Measurements from ENCODE around the gene NHERF2.

Gene NHERF2

GRCh38 chr16:2061526-2061925 lies 34.8 kb downstream of the NHERF2 start:
- no peak for TF ChIP-seq CTCF (IDR thresholded peaks at IDR 0.05; ENCODE audit: low read depth, low read length, missing control alignments)
- no peak for DNase-seq

GRCh38 chr16:2062801-2063200 lies 36.1 kb downstream of the NHERF2 start:
- no peaks in the 10 kb centered on the region for H3K27me3 ChIP-seq (replicated peaks)
- DNase-seq = no peak
- H3K27ac ChIP-seq = no peak overlapping the region
- in situ Hi-C loops (cut with HindIII; ENCODE audit: low pct_ligation_motif_present, low sequenced_read_pairs) = no loop called here
- H3K36me3 ChIP-seq (replicated peaks) = peaks cover 52% of the 10 kb centered on the region
- no peak for TF ChIP-seq CTCF (IDR thresholded peaks at IDR 0.05; ENCODE audit: low read depth, low read length, missing control alignments)
- H3K4me3 ChIP-seq (ENCODE audit: low read depth, low read length) = no peak overlapping the region

More at GRCh38 chr16:2061526-2061925, 34.8 kb downstream of the NHERF2 start:
- in situ Hi-C loops (cut with HindIII; ENCODE audit: low pct_ligation_motif_present, low sequenced_read_pairs) = no loop called here
- Histone ChIP-seq H3K36me3 (replicated peaks) (peaks cover 55% of the 10 kb centered on the region), H3K27me3 (replicated peaks) (no peaks in the 10 kb centered on the region), H3K4me3 (ENCODE audit: low read depth, low read length) (no peak overlapping the region), H3K27ac (no peak overlapping the region)

GRCh38 chr16:2063861-2064260 lies 37.2 kb downstream of the NHERF2 start:
- no peak for DNase-seq
- no peak for TF ChIP-seq CTCF (IDR thresholded peaks at IDR 0.05; ENCODE audit: low read depth, low read length, missing control alignments)
- in situ Hi-C loops (cut with HindIII; ENCODE audit: low pct_ligation_motif_present, low sequenced_read_pairs) = no loop called here
- Histone ChIP-seq H3K27me3 (replicated peaks) (no peaks in the 10 kb centered on the region), H3K27ac (no peak overlapping the region), H3K4me3 (ENCODE audit: low read depth, low read length) (no peak overlapping the region), H3K36me3 (replicated peaks) (peaks cover 48% of the 10 kb centered on the region)

- TF ChIP-seq CTCF (IDR thresholded peaks at IDR 0.05; ENCODE audit: low read depth, low read length, missing control alignments) = no peak
- in situ Hi-C loops (cut with HindIII; ENCODE audit: low pct_ligation_motif_present, low sequenced_read_pairs) = no loop called here
- Histone ChIP-seq H3K36me3 (replicated peaks) (peaks cover 52% of the 10 kb centered on the region), H3K27me3 (replicated peaks) (no peaks in the 10 kb centered on the region), H3K27ac (no peak overlapping the region), H3K4me3 (ENCODE audit: low read depth, low read length) (no peak overlapping the region)
- DNase-seq = no peak
These were observed 37.8 kb downstream of the NHERF2 start for GRCh38 chr16:2064368-2064945.

- Histone ChIP-seq H3K4me3 (ENCODE audit: low read depth, low read length) (no peak overlapping the region), H3K27me3 (replicated peaks) (no peaks in the 10 kb centered on the region), H3K36me3 (replicated peaks) (peaks cover 51% of the 10 kb centered on the region), H3K27ac (no peak overlapping the region)
- no peak for TF ChIP-seq CTCF (IDR thresholded peaks at IDR 0.05; ENCODE audit: low read depth, low read length, missing control alignments)
- in situ Hi-C loops (cut with HindIII; ENCODE audit: low pct_ligation_motif_present, low sequenced_read_pairs) = no loop called here
- no peak for DNase-seq
These were observed 39.4 kb downstream of the NHERF2 start for GRCh38 chr16:2066139-2066538.
